Subcutaneous adipose tissue (tissue), 4 donors: ENCODE data around the gene TFF1. TPM values are rescaled to one million over a fixed set of nuclear protein-coding genes. Genes with fewer than 3 reads are reported as not detected.

Experiments
- total RNA-seq, 4 donors: library from RNA; depleted of rRNA; stranded (reverse); fragments of >200 nt; gene quantifications; one replicate each; pipeline ENCODE4 v1.1.0, GENCODE V29; 2016
- TF ChIP-seq, protein P1 (sequence below): fragments of 450-650 bp; IDR thresholded peaks from one replicate; pipeline ENCODE4 v1.5.1; 2016; ENCODE audit warnings: low read depth, mild to moderate bottlenecking, control low read depth, antibody characterized with exemption, moderate library complexity

TFF1 gene
- total RNA-seq, 4 donors from 2014 or later: not detected

DNA sequence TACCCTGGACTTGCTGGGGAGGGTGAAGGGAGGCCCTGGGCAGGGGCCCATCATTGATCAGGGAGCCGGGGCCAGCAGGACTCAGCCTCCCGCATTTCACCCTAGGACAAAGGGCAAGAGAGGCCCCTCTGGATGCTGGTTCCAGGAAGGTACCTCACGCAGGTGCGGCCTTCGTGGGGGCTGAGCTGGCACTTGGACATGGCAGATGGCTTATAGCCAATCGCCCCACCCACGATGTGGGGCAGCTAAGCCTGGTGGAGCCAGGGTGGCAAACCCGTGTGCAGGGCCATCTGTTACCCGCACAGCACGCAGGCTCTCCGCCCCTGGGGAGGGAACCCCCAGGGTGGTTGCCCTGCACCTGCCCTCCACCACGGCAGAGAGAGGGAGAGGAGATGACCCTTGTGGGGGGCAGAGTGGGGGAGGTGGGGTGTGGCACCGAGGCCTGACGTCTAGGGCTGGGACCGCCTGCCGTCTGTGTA is 53.7 kb downstream of the TFF1 start:
- TF ChIP-seq, protein P1, sequence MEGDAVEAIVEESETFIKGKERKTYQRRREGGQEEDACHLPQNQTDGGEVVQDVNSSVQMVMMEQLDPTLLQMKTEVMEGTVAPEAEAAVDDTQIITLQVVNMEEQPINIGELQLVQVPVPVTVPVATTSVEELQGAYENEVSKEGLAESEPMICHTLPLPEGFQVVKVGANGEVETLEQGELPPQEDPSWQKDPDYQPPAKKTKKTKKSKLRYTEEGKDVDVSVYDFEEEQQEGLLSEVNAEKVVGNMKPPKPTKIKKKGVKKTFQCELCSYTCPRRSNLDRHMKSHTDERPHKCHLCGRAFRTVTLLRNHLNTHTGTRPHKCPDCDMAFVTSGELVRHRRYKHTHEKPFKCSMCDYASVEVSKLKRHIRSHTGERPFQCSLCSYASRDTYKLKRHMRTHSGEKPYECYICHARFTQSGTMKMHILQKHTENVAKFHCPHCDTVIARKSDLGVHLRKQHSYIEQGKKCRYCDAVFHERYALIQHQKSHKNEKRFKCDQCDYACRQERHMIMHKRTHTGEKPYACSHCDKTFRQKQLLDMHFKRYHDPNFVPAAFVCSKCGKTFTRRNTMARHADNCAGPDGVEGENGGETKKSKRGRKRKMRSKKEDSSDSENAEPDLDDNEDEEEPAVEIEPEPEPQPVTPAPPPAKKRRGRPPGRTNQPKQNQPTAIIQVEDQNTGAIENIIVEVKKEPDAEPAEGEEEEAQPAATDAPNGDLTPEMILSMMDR: no peak

Other genes with a start within 250 kb of the TFF1 start
- 10 to 100 TPM in 3 of 4 donors, 1 to 10 TPM in 1; 8.6 to 34.7 (median 15.8) TPM for gene ABCG1, start 147.4 kb downstream of the TFF1 start, total RNA-seq
- gene TFF3, start 51.1 kb downstream of the TFF1 start, total RNA-seq: 10 to 100 TPM in 1 of 4 donors, 1 to 10 TPM in 2, not detected in 1; 2.9 to 13.2 (median 4.6) TPM
- gene TFF2, start 15.5 kb downstream of the TFF1 start, total RNA-seq: not detected
- gene TMPRSS3, start 29.5 kb upstream of the TFF1 start, total RNA-seq: under 1 TPM in 1 of 4 donors, not detected in 3; 0.34 TPM
- 1 to 10 TPM in 1 of 4 donors, under 1 TPM in 2, not detected in 1; 0.38 to 1.2 (median 0.66) TPM for gene UBASH3A, start 37.4 kb upstream of the TFF1 start, total RNA-seq
- gene RSPH1, start 129.7 kb upstream of the TFF1 start, total RNA-seq: under 1 TPM in 2 of 4 donors, not detected in 2; 0.34 to 0.38 TPM
- 1 to 10 TPM; 4.0 to 5.8 (median 5.1) TPM for gene SLC37A1, start 147.3 kb upstream of the TFF1 start, total RNA-seq